Measurements from ENCODE around the gene ZBP1.

Gene ZBP1

DNA sequence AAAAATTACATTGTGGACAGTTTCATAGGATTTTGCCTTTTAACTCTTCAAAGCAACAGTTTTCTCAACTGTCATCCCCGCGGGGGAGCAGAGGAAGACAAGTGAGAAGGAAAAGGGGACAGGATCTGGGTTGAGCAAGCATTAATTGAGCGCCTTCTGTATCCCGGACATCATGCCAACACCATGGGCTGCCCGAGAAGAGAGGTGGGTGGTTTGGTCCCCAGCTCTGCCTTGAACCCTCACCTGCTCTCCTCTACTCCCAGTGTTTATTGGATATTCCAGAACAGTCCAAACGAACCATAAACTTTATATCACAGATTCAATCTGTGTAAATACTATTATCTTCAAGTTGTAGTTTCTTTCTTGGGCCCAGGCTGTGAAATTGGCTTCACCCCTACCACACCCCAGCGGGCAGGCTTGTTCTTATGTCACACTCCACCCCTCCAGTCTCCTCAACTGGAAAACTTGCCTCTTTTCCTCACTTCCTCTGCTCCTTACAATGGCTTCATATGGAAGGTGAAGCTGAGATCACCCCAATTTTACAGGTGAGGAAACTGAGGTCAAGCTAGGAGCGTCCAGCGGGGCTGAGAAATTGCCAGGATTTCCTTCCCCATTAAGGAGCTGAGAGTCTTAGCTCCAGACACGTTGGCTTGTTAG is 53.3 kb downstream of the ZBP1 start:
- no peak for DNase-seq (ENCODE audit: low read depth)
- TF ChIP-seq, protein P1, sequence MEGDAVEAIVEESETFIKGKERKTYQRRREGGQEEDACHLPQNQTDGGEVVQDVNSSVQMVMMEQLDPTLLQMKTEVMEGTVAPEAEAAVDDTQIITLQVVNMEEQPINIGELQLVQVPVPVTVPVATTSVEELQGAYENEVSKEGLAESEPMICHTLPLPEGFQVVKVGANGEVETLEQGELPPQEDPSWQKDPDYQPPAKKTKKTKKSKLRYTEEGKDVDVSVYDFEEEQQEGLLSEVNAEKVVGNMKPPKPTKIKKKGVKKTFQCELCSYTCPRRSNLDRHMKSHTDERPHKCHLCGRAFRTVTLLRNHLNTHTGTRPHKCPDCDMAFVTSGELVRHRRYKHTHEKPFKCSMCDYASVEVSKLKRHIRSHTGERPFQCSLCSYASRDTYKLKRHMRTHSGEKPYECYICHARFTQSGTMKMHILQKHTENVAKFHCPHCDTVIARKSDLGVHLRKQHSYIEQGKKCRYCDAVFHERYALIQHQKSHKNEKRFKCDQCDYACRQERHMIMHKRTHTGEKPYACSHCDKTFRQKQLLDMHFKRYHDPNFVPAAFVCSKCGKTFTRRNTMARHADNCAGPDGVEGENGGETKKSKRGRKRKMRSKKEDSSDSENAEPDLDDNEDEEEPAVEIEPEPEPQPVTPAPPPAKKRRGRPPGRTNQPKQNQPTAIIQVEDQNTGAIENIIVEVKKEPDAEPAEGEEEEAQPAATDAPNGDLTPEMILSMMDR (IDR thresholded peaks at IDR 0.05; ENCODE audit: insufficient read depth, low read depth, low read length, missing control alignments), result no peak
- no peak overlapping the region for H3K4me3 ChIP-seq (ENCODE audit: low read depth, low read length)

DNA sequence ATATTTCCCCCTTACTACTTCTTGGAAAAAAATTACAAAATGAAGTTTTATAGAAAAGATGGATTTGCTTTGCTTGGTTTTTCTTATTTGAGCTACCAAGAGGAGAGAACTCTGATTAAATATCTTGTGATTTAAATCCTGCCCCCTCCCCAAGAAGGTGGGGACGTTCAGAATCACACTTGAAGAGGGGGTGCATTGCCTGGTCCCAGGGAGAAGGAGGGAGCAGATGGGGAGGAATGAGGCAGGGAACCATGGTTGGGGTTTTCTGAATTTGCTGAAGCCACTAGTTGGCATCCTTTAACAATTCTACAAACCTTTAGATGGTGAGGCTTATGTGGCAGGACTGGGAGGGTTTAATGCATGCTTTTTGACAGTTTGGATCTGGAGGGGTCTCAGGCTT is 53.8 kb downstream of the ZBP1 start:
- TF ChIP-seq, protein P1 (IDR thresholded peaks at IDR 0.05; ENCODE audit: insufficient read depth, low read depth, low read length, missing control alignments), result no peak
- no peak for DNase-seq (ENCODE audit: low read depth)

DNA sequence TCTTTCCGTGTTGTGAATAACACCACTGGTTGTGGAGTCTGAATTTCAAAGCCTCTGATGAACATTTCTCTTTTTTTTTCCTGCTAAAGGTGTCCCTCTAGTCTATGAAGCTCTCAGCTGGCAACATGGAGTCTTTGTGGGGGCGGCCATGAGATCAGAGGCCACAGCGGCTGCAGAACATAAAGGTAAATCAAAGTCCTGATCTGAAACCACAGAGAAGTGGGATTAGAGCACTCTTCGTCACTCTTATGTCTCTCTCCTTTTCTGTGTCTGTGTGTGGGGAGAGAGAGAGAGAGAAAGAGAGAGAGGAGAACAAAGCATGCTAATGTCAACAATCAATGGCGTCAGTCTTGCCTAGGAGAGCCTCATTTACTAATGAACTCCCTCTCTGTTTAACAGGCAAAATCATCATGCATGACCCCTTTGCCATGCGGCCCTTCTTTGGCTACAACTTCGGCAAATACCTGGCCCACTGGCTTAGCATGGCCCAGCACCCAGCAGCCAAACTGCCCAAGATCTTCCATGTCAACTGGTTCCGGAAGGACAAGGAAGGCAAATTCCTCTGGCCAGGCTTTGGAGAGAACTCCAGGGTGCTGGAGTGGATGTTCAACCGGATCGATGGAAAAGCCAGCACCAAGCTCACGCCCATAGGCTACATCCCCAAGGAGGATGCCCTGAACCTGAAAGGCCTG is 55.1 kb downstream of the ZBP1 start:
- TF ChIP-seq, protein P1 (IDR thresholded peaks at IDR 0.05; ENCODE audit: insufficient read depth, low read depth, low read length, missing control alignments), result no peak
- no peak for DNase-seq (ENCODE audit: low read depth)

More for the DNA sequence above, 53.8 kb downstream of the ZBP1 start:
- H3K4me3 ChIP-seq (ENCODE audit: low read depth, low read length), result no peak overlapping the region

DNA sequence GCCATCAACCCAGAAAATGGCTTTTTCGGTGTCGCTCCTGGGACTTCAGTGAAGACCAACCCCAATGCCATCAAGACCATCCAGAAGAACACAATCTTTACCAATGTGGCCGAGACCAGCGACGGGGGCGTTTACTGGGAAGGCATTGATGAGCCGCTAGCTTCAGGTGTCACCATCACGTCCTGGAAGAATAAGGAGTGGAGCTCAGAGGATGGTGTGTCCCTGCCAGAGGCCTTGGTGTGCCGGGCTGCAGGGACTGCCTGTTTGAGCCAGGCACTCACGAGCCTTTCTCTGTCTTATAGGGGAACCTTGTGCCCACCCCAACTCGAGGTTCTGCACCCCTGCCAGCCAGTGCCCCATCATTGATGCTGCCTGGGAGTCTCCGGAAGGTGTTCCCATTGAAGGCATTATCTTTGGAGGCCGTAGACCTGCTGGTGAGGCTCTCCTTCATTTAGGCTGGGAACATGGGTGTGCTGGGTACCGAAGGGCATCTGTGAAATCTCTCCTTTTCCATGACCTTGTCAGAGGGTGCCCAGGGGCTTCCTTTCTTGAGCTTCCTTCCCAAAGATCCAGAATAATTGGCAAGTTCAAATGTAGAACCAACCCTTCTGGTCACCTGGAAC is 55.9 kb downstream of the ZBP1 start:
- TF ChIP-seq, protein P1 (IDR thresholded peaks at IDR 0.05; ENCODE audit: insufficient read depth, low read depth, low read length, missing control alignments), result no peak
- no peak for DNase-seq (ENCODE audit: low read depth)
- no peak overlapping the region for H3K4me3 ChIP-seq (ENCODE audit: low read depth, low read length)

More for the DNA sequence above, 55.1 kb downstream of the ZBP1 start:
- no peak overlapping the region for H3K4me3 ChIP-seq (ENCODE audit: low read depth, low read length)

DNA sequence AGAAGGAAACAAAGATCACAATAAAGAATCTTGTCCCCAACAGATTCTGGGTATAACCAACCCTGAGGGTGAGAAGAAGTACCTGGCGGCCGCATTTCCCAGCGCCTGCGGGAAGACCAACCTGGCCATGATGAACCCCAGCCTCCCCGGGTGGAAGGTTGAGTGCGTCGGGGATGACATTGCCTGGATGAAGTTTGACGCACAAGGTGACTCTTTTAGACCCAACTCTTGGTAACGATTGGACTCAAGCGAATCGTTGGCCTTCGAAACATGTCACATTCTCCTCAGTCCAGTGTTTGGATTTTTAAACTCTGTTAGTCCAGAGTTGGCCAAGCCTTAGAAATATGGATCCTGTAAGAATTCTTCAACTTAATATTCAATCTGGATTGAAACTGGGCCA is 56.7 kb downstream of the ZBP1 start:
- no peak for DNase-seq (ENCODE audit: low read depth)
- TF ChIP-seq, protein P1 (IDR thresholded peaks at IDR 0.05; ENCODE audit: insufficient read depth, low read depth, low read length, missing control alignments), result no peak
- H3K4me3 ChIP-seq (ENCODE audit: low read depth, low read length), result no peak overlapping the region

DNA sequence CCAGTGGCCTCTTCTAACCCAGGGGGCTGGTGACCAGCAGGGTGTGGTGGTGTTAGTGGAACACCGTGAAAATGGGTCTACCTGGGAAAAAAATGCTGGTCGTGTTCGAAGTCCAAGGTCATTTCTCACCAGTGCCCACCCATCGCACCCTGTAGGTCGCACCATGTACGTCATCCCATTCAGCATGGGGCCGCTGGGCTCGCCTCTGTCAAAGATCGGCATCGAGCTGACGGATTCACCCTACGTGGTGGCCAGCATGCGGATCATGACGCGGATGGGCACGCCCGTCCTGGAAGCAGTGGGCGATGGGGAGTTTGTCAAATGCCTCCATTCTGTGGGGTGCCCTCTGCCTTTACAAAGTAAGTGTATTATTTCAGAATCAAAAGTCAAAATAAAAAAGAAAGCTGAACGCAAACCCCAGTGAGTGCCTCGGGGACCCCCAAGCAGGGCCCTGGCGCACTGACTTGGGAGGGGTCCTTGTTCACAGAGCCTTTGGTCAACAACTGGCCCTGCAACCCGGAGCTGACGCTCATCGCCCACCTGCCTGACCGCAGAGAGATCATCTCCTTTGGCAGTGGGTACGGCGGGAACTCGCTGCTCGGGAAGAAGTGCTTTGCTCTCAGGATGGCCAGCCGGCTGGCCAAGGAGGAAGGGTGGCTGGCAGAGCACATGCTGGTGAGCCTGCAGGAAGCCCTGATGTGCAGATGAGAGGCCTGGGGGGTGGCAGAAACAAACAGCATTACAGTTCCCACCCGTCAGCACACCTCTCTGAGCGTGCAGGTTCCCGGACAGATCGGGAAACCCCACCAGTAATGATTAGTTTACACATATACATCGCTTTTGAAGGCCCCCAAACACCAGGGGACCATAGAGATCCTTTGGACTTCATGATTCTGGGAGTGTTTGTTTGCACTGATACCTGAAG is 57.4 kb downstream of the ZBP1 start:
- TF ChIP-seq, protein P1 (IDR thresholded peaks at IDR 0.05; ENCODE audit: insufficient read depth, low read depth, low read length, missing control alignments), result no peak
- H3K4me3 ChIP-seq (ENCODE audit: low read depth, low read length), result no peak overlapping the region
- DNase-seq (ENCODE audit: low read depth), result no peak

Data from GM12865 (cell line).